RWPE1 (cell line): Measurements from ENCODE around the gene LPAR1.

Experiments used
- CTCF ChIA-PET: fragments of 350-600 bp; sonication (Branson Sonifier 250); formaldehyde crosslinking; extraction: SDS; loops from one replicate; lab custom pipeline; 2021; lab: Yijun Ruan, JAX
- POLR2A ChIA-PET: fragments of 400-600 bp; formaldehyde crosslinking; extraction: SDS; loops from one replicate; lab custom pipeline; 2020; ENCODE audit warnings: antibody characterized with exemption; ENCODE audit not compliant: low non-redundant PET; lab: Yijun Ruan, JAX
- DNase-seq: peaks from one replicate; pipeline ENCODE4 v3.0.0; 2012; ENCODE audit warnings: low spot score
- H3K27ac ChIP-seq: fragments of 450-650 bp; 2 replicates; pipeline ENCODE4 v1.5.1; 2017
- TF ChIP-seq, protein P1 (sequence below): fragments of 450-650 bp; conservative IDR thresholded peaks from 2 replicates; pipeline ENCODE4 v1.5.1; 2017; ENCODE audit warnings: low read depth, mild to moderate bottlenecking

LPAR1 gene

DNA sequence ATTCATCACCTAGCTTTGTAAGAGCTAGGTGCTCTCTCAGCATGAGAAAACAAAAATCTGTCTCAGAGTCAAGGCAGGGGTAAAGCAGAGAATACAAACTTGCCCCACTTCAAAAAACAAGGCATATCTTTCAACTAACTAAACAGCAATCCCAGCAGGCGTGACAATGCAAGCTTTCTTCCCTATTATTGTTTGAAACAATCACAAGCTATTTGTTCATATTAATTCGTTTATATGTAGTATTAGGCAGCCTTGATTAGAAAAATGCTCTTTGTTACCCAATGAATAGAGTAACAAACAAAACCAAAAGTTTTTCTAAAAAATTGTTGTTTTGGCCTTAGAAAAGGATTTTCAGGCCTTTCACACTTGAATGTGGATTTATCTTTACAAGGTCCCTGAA lies 71.1 kb downstream of the LPAR1 start:
- ChIA-PET POLR2A (no interaction called here), CTCF (no interaction called here)
- no peak overlapping the region for H3K27ac ChIP-seq
- DNase-seq: no peak
- TF ChIP-seq, protein P1, sequence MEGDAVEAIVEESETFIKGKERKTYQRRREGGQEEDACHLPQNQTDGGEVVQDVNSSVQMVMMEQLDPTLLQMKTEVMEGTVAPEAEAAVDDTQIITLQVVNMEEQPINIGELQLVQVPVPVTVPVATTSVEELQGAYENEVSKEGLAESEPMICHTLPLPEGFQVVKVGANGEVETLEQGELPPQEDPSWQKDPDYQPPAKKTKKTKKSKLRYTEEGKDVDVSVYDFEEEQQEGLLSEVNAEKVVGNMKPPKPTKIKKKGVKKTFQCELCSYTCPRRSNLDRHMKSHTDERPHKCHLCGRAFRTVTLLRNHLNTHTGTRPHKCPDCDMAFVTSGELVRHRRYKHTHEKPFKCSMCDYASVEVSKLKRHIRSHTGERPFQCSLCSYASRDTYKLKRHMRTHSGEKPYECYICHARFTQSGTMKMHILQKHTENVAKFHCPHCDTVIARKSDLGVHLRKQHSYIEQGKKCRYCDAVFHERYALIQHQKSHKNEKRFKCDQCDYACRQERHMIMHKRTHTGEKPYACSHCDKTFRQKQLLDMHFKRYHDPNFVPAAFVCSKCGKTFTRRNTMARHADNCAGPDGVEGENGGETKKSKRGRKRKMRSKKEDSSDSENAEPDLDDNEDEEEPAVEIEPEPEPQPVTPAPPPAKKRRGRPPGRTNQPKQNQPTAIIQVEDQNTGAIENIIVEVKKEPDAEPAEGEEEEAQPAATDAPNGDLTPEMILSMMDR: no peak

GRCh38 chr9:110960288-110960687 lies 78.0 kb downstream of the LPAR1 start:
- TF ChIP-seq, protein P1: no peak
- H3K27ac ChIP-seq: no peak overlapping the region
- ChIA-PET POLR2A (no interaction called here), CTCF (no interaction called here)
- no peak for DNase-seq

DNA sequence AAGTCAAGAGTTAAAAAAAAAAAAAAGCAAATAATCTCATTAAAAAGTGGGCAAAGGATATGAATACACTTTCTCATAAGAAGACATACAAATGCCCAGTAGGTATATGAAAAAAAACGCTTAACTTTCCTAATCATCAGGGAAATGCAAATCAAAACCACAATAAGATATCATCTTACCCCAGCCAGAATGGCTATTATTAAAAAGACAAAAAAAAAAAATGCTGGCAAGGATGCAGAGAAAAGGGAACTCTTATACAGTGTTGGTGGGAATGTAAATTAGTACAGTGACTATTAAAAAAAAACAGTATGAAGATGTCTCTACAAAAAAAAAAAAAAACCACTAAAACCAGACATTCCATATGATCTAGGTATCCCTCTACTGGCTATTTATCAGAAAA lies 79.4 kb downstream of the LPAR1 start:
- CTCF ChIA-PET: no interaction called here
- no peak overlapping the region for H3K27ac ChIP-seq
- no peak for DNase-seq
- POLR2A ChIA-PET: no interaction called here
- TF ChIP-seq, protein P1: no peak

GRCh38 chr9:110954822-110955291 lies 83.4 kb downstream of the LPAR1 start:
- DNase-seq: no peak
- TF ChIP-seq, protein P1: no peak
- POLR2A ChIA-PET: no interaction called here
- CTCF ChIA-PET: no interaction called here
- H3K27ac ChIP-seq: no peak overlapping the region

DNA sequence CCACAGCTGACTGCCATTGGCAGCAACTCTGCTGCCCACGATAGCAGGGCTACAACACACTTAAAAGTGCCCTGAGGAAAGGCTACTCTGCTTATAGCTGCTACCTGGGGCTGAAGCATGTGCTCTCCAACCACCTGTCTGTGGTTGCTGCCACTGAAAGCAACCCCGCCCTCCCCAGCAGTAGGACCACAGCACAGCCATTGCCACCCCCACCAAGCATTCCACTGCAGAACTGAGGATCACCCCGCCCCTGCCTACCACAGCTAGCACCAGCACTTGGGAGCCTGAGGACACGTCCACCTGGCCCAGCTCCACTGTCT lies 85.8 kb downstream of the LPAR1 start:
- ChIA-PET CTCF (interaction anchor here (1.0 kb wide), 1 partner anchor 69 kb away, joined by 9 read pairs; no protein-coding TSS in a partner anchor), POLR2A (no interaction called here)
- H3K27ac ChIP-seq: no peak overlapping the region
- DNase-seq: no peak
- TF ChIP-seq, protein P1: no peak

DNA sequence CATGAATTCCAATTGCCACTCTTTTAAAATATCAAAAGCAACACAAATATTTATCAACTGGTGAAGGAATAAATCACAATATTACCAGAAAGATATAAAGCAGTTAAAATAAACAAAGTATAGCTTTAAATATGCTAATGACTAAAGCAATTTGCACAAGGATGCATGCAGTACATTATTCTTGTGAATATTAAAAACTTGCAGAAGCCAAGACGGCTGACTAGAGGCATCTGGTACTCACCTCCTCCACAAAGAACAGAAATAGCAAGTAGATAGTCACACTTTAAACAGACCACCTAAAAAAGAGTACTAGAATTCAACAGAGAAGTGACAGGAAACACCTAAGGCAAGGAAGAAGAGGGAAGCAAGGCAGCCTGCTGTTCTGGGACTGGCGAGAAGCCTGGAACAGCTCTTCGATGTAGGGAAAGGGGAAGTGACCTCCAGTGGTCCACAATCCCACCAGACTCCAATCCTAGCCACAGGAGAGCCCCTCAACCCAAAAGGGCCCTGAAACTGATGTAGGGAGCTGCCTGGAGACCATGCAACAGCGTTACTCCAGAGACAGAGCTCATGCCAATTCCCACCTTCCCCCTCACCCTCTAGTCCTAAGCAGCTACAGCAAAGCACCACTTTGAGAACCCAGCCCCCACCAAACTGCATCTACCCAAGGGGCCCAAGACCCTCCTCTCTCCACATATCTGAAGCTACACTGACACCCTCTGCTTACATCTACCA lies 86.3 kb downstream of the LPAR1 start:
- TF ChIP-seq, protein P1: no peak
- ChIA-PET CTCF (interaction anchor here (0.7 to 1.0 kb wide), 2 partner anchors 68 to 1903 kb away, joined by 3 to 9 read pairs; no protein-coding TSS in a partner anchor), POLR2A (no interaction called here)
- H3K27ac ChIP-seq: no peak overlapping the region
- no peak for DNase-seq
